ENCODE results near the gene CPSF4. TPM values are rescaled to one million over a fixed set of nuclear protein-coding genes. Genes with fewer than 3 reads are reported as not detected.

CPSF4 gene
- total RNA-seq, 4 donors from 2014 or later, result 34.3 to 77.9 (median 50.1) TPM

- peaks cover 6 to 100% (median 32%) of the 10 kb centered on the region in 3 donors for H3K36me3 ChIP-seq
- H3K27ac ChIP-seq, result no peak overlapping the region
- no peaks in the 10 kb centered on the region for H3K4me1 ChIP-seq
- H3K9me3 ChIP-seq, result no peaks in the 10 kb centered on the region
- no peaks in the 10 kb centered on the region for H3K27me3 ChIP-seq
- WGBS, 2 donors, result 91 to 100% methylated on average over 7 to 10 of the region's 10 CpGs
- DNase-seq (ENCODE audit: low spot score in 2 of 2), result no peak
- TF ChIP-seq EP300 (IDR thresholded peaks at IDR 0.05) (no peak), CTCF (IDR thresholded peaks at IDR 0.05) (no peak), POLR2A (IDR thresholded peaks at IDR 0.05) (no peak)
- H3K4me3 ChIP-seq, result no peak overlapping the region
Observed at GRCh38 chr7:99448855-99449254, 10.1 kb downstream of the CPSF4 start.

DNA sequence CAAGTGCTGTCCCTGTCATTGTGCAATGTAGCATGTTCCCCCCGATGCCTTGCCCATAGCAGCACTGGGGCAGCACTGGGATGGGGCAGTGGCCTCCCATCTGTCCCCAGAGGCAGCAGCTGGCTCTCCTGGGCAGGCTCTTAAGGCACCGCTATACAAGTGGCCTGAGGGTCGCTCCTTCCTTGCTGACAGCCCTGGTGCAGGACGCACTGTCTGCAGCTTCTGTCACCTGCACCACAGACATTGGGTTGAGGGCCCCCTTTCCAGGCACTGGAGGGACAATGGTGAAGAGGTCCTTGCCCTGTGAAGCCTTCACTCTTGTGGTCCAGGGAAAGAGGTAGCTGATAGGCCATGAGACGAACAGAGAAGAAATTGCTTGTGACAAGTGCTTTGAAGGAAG lies 10.6 kb downstream of the CPSF4 start:
- H3K27ac ChIP-seq, result no peak overlapping the region
- H3K4me3 ChIP-seq, result no peak overlapping the region
- WGBS, 2 donors, result 94 to 99% methylated on average over 4 to 5 of the region's 5 CpGs
- no peak for DNase-seq (ENCODE audit: low spot score in 2 of 2)
- no peaks in the 10 kb centered on the region for H3K27me3 ChIP-seq
- TF ChIP-seq CTCF (IDR thresholded peaks at IDR 0.05), result no peak
- no peak for TF ChIP-seq POLR2A (IDR thresholded peaks at IDR 0.05)
- TF ChIP-seq EP300 (IDR thresholded peaks at IDR 0.05), result no peak
- no peaks in the 10 kb centered on the region for H3K4me1 ChIP-seq
- no peaks in the 10 kb centered on the region for H3K9me3 ChIP-seq
- peaks cover 6 to 100% (median 32%) of the 10 kb centered on the region in 3 donors for H3K36me3 ChIP-seq

DNA sequence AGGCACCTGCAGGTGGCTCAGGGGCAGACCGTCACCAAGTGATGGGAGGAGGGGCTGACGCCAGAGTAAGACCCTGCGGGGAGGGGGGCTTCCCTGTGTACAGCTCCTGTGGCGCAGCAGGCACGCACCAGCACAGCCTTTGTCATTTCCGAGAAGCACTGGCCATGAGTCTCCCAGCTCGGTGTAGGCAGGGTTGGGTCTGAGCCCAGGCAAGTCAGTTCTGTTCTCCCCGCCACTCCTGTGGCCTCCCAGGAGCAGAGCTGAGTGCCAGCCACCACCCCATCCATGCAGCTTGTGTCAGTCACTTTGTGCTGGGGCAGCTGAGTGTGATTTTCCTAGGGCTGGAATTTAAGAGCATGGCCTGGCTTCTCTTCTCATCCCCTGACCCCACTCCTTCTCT lies 13.2 kb downstream of the CPSF4 start:
- 88 to 100% methylated on average over 1 to 4 of the region's 8 CpGs for WGBS, 2 donors
- no peak for TF ChIP-seq EP300 (IDR thresholded peaks at IDR 0.05)
- no peak for TF ChIP-seq POLR2A (IDR thresholded peaks at IDR 0.05)
- no peak for TF ChIP-seq CTCF (IDR thresholded peaks at IDR 0.05)
- no peaks in the 10 kb centered on the region for H3K9me3 ChIP-seq
- no peaks in the 10 kb centered on the region for H3K27me3 ChIP-seq
- DNase-seq (ENCODE audit: low spot score in 2 of 2), result no peak
- no peak overlapping the region for H3K4me3 ChIP-seq
- peaks cover 2 to 100% (median 16%) of the 10 kb centered on the region in 3 donors for H3K36me3 ChIP-seq
- no peak overlapping the region for H3K27ac ChIP-seq
- H3K4me1 ChIP-seq, result no peaks in the 10 kb centered on the region

DNA sequence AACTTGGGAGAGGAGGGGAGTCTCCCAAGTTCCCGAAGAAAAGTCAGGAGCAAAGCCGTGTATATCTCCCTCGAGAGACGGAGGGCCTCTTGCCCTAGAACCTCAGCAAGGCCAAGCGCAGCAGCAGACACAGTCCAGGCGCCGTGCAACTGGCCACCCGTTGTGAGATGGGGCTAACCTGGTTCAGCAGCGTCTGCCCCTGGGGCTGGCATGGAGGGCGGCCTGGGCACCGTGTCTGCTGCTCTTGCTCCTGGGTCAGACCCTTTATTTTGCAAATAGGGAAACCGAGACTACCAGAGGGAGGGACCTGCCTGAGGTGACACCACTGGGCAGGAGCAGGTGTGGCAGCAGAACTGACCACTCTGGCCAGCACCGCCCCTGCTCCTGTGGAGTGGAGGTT lies 13.8 kb downstream of the CPSF4 start:
- 75 to 80% methylated on average over 12 to 13 of the region's 13 CpGs for WGBS, 2 donors
- H3K27ac ChIP-seq, result no peak overlapping the region
- no peak for TF ChIP-seq CTCF (IDR thresholded peaks at IDR 0.05)
- no peak for TF ChIP-seq EP300 (IDR thresholded peaks at IDR 0.05)
- no peak for TF ChIP-seq POLR2A (IDR thresholded peaks at IDR 0.05)

GRCh38 chr7:99453105-99453504 lies 14.4 kb downstream of the CPSF4 start:
- no peak overlapping the region for H3K27ac ChIP-seq
- no peak for DNase-seq (ENCODE audit: low spot score in 2 of 2)
- H3K4me3 ChIP-seq, result no peak overlapping the region
- H3K36me3 ChIP-seq, result peaks cover 2 to 100% (median 21%) of the 10 kb centered on the region in 3 donors
- H3K9me3 ChIP-seq, result no peaks in the 10 kb centered on the region
- no peaks in the 10 kb centered on the region for H3K4me1 ChIP-seq
- H3K27me3 ChIP-seq, result no peaks in the 10 kb centered on the region
- 84 to 90% methylated on average over 10 to 11 of the region's 11 CpGs for WGBS, 2 donors
- TF ChIP-seq POLR2A (IDR thresholded peaks at IDR 0.05) (no peak), CTCF (IDR thresholded peaks at IDR 0.05) (no peak)

More for the DNA sequence above, 13.8 kb downstream of the CPSF4 start:
- H3K36me3 ChIP-seq, result peaks cover 2 to 100% (median 16%) of the 10 kb centered on the region in 3 donors
- no peaks in the 10 kb centered on the region for H3K9me3 ChIP-seq
- H3K4me3 ChIP-seq, result no peak overlapping the region
- DNase-seq (ENCODE audit: low spot score in 2 of 2), result no peak
- no peaks in the 10 kb centered on the region for H3K27me3 ChIP-seq
- no peaks in the 10 kb centered on the region for H3K4me1 ChIP-seq

Data from tibial nerve (tissue), 4 donors.